Osteocyte (in vitro differentiated cells): ENCODE data around the gene NR5A2. TPM values are rescaled to one million over a fixed set of nuclear protein-coding genes. Genes with fewer than 3 reads are reported as not detected.

Experiments
- DNase-seq: peaks from one replicate; pipeline ENCODE4 v3.0.0; 2021; ENCODE audit warnings: mixed read lengths; ENCODE audit not compliant: unreplicated experiment; ENCODE audit errors: extremely low spot score
- H3K27ac Mint-ChIP-seq: one replicate; pipeline ENCODE4 v1.8.0; 2021; ENCODE audit warnings: mild to moderate bottlenecking, mixed read lengths; ENCODE audit not compliant: unreplicated experiment
- H3K27me3 Mint-ChIP-seq: one replicate; pipeline ENCODE4 v1.8.0; 2021; ENCODE audit warnings: mixed read lengths; ENCODE audit not compliant: unreplicated experiment
- H3K36me3 Mint-ChIP-seq: one replicate; pipeline ENCODE4 v1.8.0; 2021; ENCODE audit warnings: mixed read lengths; ENCODE audit not compliant: unreplicated experiment
- H3K4me1 Mint-ChIP-seq: one replicate; pipeline ENCODE4 v1.8.0; 2021; ENCODE audit warnings: mixed read lengths; ENCODE audit not compliant: unreplicated experiment
- H3K4me3 Mint-ChIP-seq: one replicate; pipeline ENCODE4 v1.8.0; 2021; ENCODE audit warnings: mild to moderate bottlenecking, moderate library complexity, mixed read lengths; ENCODE audit not compliant: unreplicated experiment
- H3K9me3 Mint-ChIP-seq: one replicate; pipeline ENCODE4 v1.8.0; 2021; ENCODE audit warnings: mixed read lengths; ENCODE audit not compliant: unreplicated experiment
- total RNA-seq: library from RNA; stranded (reverse); gene quantifications from 2 replicates; pipeline ENCODE4 v1.2.1, GENCODE V29; 2021
- TF ChIP-seq, protein P1 (sequence below): fragments of 200-600 bp; sonication (generic); IDR thresholded peaks from 2 replicates; pipeline ENCODE4 v1.5.0; 2021; ENCODE audit warnings: antibody characterized with exemption, mild to moderate bottlenecking, moderate library complexity

The NR5A2 gene
- total RNA-seq, 1 donor from 2014 or later: not detected

DNA sequence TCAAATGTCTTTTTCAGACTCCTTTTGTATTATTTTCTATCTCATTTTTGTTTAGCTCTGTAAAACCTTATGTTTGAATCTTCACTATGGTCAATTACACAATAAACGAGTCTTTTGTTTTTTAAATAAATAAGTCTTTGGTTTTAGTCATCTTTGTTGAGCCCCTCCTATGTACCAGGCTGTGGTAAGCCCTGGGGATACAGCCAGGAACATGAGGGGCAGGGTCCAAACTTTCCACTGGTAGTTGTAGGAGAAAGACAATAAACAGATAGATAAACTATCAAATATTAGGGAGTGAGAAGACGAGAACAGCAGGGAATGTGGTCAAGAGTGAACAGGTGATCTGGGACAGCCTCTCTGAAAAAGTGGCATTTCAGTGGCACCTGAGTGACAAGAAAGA is 195.7 kb downstream of the NR5A2 start:
- Mint-ChIP-seq H3K4me3 (no peak overlapping the region), H3K27me3 (peaks cover 10% of the 10 kb centered on the region), H3K27ac (no peak overlapping the region), H3K36me3 (no peaks in the 10 kb centered on the region), H3K9me3 (no peaks in the 10 kb centered on the region), H3K4me1 (peaks cover 2% of the 10 kb centered on the region)
- TF ChIP-seq, protein P1, sequence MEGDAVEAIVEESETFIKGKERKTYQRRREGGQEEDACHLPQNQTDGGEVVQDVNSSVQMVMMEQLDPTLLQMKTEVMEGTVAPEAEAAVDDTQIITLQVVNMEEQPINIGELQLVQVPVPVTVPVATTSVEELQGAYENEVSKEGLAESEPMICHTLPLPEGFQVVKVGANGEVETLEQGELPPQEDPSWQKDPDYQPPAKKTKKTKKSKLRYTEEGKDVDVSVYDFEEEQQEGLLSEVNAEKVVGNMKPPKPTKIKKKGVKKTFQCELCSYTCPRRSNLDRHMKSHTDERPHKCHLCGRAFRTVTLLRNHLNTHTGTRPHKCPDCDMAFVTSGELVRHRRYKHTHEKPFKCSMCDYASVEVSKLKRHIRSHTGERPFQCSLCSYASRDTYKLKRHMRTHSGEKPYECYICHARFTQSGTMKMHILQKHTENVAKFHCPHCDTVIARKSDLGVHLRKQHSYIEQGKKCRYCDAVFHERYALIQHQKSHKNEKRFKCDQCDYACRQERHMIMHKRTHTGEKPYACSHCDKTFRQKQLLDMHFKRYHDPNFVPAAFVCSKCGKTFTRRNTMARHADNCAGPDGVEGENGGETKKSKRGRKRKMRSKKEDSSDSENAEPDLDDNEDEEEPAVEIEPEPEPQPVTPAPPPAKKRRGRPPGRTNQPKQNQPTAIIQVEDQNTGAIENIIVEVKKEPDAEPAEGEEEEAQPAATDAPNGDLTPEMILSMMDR: no peak
- no peak for DNase-seq

DNA sequence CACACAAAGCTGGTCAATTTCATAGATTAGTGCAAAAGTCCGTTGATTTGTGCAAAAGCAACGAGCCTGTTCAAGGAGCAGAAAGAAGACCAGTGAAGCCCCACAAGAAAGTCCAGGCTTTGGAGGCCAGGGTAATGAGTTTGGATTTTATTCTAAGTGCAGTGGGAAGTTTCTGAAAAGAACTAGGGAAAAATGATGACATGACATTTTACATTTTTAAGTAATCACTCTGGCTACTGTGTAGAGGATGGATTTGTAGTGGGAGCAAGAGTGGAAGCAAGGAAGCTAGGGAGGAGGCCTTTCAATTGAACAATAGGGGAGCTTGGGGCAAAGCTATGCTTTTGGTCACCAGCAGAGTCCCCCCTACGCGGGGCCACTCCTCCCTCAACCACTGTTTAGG is 196.1 kb downstream of the NR5A2 start:
- peaks cover 2% of the 10 kb centered on the region for H3K4me1 Mint-ChIP-seq
- TF ChIP-seq, protein P1: no peak
- H3K9me3 Mint-ChIP-seq: no peaks in the 10 kb centered on the region
- DNase-seq: no peak
- H3K36me3 Mint-ChIP-seq: no peaks in the 10 kb centered on the region
- H3K27ac Mint-ChIP-seq: no peak overlapping the region
- H3K4me3 Mint-ChIP-seq: no peak overlapping the region
- H3K27me3 Mint-ChIP-seq: peaks cover 10% of the 10 kb centered on the region

DNA sequence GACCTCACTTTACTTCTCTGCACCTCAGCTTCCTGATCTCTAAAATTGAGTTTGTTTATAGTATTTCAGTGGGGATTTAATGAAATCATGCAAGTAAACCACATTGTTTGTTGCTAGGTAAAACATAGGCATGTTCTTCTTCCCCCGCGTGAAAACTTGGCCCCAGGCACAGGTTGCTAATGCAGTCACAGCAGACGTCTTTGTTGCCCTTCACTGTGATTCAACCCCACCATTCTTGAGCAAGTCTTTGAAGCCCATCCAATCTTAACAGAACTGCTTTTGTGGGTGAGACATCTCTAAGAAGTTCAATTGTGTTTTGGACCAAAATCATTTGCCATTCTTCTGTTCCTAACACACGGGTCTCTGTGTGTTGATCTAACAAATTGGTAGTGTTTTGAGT is 196.8 kb downstream of the NR5A2 start:
- no peak overlapping the region for H3K27ac Mint-ChIP-seq
- TF ChIP-seq, protein P1: no peak
- no peak overlapping the region for H3K4me3 Mint-ChIP-seq
- H3K4me1 Mint-ChIP-seq: peaks cover 2% of the 10 kb centered on the region
- H3K36me3 Mint-ChIP-seq: no peaks in the 10 kb centered on the region
- peaks cover 7% of the 10 kb centered on the region for H3K27me3 Mint-ChIP-seq
- H3K9me3 Mint-ChIP-seq: no peaks in the 10 kb centered on the region
- DNase-seq: no peak

DNA sequence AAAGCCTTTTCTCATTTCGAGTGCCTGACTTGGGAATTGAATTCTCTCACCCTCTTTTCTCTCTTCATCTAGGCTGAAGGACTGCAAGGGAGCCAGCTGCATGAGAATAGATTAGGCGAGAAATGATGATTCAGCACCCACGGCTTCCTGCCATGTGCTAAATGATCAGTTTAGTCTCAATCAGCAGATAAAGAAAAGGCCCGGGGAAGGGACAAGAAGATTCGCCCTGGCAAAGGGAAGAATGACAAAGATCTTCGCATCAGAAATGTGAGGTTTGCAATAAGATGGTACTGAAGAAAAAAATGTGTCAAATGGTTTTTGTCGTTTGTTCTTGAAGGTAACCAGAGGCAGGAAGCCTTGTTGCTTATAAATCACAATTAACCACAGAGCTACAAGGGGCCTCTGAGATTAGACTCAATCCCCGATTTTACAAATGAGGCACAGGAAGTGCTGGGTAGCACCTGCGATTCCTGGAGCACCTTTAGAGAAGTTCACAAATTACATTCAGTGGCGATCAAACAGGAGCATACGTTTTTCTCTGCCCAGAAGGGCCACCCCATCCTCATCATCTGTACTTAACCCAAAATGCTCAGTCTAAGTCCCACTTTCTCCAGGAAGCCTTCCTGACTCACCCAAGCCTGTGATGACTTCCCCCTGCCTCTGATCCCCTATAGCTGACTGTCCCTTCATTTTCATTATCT is 198.9 kb downstream of the NR5A2 start:
- Mint-ChIP-seq H3K27me3 (peaks cover 7% of the 10 kb centered on the region), H3K27ac (no peak overlapping the region), H3K36me3 (no peaks in the 10 kb centered on the region), H3K4me3 (no peak overlapping the region), H3K9me3 (no peaks in the 10 kb centered on the region), H3K4me1 (peaks cover 2% of the 10 kb centered on the region)
- no peak for DNase-seq
- TF ChIP-seq, protein P1: no peak

DNA sequence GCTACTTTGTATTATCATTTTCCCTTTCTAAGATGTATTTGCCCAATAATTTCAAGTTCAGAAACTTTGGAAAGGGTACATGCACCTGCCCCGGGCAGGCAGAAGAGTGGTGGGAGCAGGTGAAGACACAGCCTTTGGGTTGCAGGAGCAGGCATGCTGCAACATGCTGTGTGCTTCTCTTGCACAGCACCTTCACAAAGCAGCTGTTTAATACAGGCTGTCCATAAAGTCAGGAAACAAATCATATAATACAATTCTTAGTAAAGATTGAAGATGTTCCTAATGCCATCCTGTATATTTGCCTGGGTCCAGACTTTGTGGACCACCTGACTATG is 199.4 kb downstream of the NR5A2 start:
- Mint-ChIP-seq H3K4me1 (peaks cover 2% of the 10 kb centered on the region), H3K36me3 (no peaks in the 10 kb centered on the region), H3K27me3 (peaks cover 7% of the 10 kb centered on the region), H3K4me3 (no peak overlapping the region), H3K9me3 (no peaks in the 10 kb centered on the region), H3K27ac (no peak overlapping the region)
- TF ChIP-seq, protein P1: no peak
- DNase-seq: no peak
